SH-SY5Y (cell line): ENCODE measurements around the gene ADARB2.

Source experiments
- GATA2 ChIP-seq: IDR thresholded peaks from 2 replicates; pipeline ENCODE4 v1.6.1; 2011; ENCODE audit warnings: mild to moderate bottlenecking, low read depth, low read length
- GATA3 ChIP-seq: IDR thresholded peaks from 2 replicates; pipeline ENCODE4 v1.6.1; 2011; ENCODE audit warnings: low read depth, mild to moderate bottlenecking, low read length, moderate library complexity

DNA sequence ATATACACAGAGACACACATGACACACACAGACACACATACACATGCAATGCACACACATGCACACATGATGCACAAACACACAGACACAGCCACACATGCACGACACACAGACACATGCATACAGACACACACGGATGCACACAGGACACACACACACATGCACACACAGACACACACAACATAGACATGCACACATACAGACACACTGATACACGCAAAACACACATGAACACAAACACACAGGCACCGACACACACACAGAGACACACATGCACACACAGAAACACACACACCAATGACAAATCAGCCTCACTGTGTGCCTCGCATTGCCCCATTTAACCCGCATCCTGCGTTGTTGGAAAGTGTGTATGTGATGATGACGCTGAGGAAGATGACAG is 232.4 kb downstream of the ADARB2 start:
- TF ChIP-seq GATA2 (no peak), GATA3 (no peak)
